A549 (cell line): ENCODE measurements around the gene NPB.

Source experiments
- POLR2A ChIP-seq: IDR thresholded peaks from 2 replicates; pipeline ENCODE4 v1.6.1; 2012; ENCODE audit warnings: mild to moderate bottlenecking, low read length
- RAD21 ChIP-seq, 2 experiments: fragments of >200 bp in 1 of 2; sonication (Bioruptor Twin) in 1 of 2; formaldehyde crosslinking in 1 of 2; IDR thresholded peaks in 1 of 2; conservative IDR thresholded peaks in 1 of 2; 2 replicates in 1 of 2; 3 replicates in 1 of 2; pipeline ENCODE4 v1.6.1; 2012 to 2018; ENCODE audit warnings: inconsistent platforms in 1 of 2
- SREBF2 ChIP-seq: fragments of 450-650 bp; IDR thresholded peaks from 2 replicates; pipeline ENCODE4 v1.6.1; 2014; ENCODE audit warnings: mild to moderate bottlenecking, moderate library complexity
- TF ChIP-seq, protein P1 (sequence below): fragments of >200 bp; sonication (Bioruptor Twin); formaldehyde crosslinking; IDR thresholded peaks from 3 replicates; pipeline ENCODE4 v1.5.1; 2016
- TF ChIP-seq, protein P2 (sequence below): fragments of 450-650 bp; IDR thresholded peaks from 2 replicates; pipeline ENCODE4 v1.6.1; 2014; ENCODE audit warnings: antibody characterized with exemption

DNA sequence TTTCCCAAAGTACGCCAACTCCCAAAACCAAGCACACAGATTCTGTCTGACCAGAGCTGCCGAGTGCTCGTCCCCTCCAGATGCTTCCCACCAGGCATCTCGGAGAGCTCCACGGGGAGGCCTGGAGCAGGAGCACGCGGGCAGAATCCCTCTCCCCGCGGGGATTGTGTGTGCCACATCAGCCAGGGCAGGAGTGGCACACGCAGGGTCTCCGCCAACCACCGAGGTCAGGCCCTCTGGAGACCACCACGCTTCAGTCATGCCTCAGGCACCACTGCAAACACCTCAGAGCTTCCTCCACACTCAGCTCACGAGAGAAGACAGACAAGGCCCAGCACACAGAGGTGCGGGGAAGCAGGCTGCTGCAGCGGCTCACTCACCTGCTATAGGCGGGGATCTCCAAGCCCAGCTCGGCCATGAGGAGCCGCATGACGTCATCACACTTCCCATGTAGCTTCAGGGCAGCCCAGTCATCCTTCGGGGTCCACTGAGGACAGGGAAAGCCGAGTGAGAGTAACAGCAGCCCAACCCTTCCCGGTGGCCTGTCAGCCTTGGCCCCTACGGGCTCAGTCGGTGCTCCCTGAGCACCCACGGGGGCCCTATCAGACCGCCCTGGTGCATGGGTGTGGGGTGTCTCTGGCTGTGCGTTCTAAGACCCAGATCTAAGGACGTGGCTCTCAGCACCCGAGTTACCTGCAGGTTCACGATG lies 11.5 kb downstream of the NPB start:
- TF ChIP-seq, protein P1, sequence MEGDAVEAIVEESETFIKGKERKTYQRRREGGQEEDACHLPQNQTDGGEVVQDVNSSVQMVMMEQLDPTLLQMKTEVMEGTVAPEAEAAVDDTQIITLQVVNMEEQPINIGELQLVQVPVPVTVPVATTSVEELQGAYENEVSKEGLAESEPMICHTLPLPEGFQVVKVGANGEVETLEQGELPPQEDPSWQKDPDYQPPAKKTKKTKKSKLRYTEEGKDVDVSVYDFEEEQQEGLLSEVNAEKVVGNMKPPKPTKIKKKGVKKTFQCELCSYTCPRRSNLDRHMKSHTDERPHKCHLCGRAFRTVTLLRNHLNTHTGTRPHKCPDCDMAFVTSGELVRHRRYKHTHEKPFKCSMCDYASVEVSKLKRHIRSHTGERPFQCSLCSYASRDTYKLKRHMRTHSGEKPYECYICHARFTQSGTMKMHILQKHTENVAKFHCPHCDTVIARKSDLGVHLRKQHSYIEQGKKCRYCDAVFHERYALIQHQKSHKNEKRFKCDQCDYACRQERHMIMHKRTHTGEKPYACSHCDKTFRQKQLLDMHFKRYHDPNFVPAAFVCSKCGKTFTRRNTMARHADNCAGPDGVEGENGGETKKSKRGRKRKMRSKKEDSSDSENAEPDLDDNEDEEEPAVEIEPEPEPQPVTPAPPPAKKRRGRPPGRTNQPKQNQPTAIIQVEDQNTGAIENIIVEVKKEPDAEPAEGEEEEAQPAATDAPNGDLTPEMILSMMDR = no peak
- TF ChIP-seq POLR2A = no peak
- TF ChIP-seq RAD21 (conservative IDR thresholded peaks at IDR 0.05 in 1 of 2, IDR thresholded peaks at IDR 0.05 in 1 of 2) = no peak
- TF ChIP-seq, protein P2, sequence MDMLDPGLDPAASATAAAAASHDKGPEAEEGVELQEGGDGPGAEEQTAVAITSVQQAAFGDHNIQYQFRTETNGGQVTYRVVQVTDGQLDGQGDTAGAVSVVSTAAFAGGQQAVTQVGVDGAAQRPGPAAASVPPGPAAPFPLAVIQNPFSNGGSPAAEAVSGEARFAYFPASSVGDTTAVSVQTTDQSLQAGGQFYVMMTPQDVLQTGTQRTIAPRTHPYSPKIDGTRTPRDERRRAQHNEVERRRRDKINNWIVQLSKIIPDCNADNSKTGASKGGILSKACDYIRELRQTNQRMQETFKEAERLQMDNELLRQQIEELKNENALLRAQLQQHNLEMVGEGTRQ = no peak
- TF ChIP-seq SREBF2 = no peak
